ENCODE measurements around the gene BACE1.

Gene BACE1

GRCh38 chr11:117316197-117316961 is at the start of gene BACE1:
BACE1 (minus strand) TSS chr11:117316256; CDS start chr11:117315795, 461 bp downstream.
- Histone ChIP-seq H3K79me2 (ENCODE audit: low read length) (no peaks in the 10 kb centered on the region), H2AFZ (ENCODE audit: low read depth, low read length) (0 out of 2 replicates have a peak within 1 kb of the TSS, but pooled peaks have one; percentile 30), H4K20me1 (ENCODE audit: insufficient read depth, low read length) (no peaks in the 10 kb centered on the region), H3K9ac (ENCODE audit: low read length) (peak within 1 kb of the TSS; percentile 48; the same call in 1 of the 2 replicates), H3K4me2 (ENCODE audit: low read length) (peak within 1 kb of the TSS; percentile 67), H3K27me3 (ENCODE audit: low read depth, low read length) (peaks cover 16% of the 10 kb centered on the region), H3K36me3 (replicated peaks; ENCODE audit: low read depth, low read length) (no peaks in the 10 kb centered on the region), H3K27ac (ENCODE audit: low read length) (no peak within 1 kb of the TSS), H3K9me3 (ENCODE audit: insufficient read depth, low read length) (no peaks in the 10 kb centered on the region), H3K4me3 (ENCODE audit: low read length) (peak within 1 kb of the TSS; percentile 74), H3K4me1 (ENCODE audit: low read length) (0 out of 2 replicates have a peak, but pooled peaks cover 7% of the 10 kb centered on the region)
- TF ChIP-seq, protein P1, sequence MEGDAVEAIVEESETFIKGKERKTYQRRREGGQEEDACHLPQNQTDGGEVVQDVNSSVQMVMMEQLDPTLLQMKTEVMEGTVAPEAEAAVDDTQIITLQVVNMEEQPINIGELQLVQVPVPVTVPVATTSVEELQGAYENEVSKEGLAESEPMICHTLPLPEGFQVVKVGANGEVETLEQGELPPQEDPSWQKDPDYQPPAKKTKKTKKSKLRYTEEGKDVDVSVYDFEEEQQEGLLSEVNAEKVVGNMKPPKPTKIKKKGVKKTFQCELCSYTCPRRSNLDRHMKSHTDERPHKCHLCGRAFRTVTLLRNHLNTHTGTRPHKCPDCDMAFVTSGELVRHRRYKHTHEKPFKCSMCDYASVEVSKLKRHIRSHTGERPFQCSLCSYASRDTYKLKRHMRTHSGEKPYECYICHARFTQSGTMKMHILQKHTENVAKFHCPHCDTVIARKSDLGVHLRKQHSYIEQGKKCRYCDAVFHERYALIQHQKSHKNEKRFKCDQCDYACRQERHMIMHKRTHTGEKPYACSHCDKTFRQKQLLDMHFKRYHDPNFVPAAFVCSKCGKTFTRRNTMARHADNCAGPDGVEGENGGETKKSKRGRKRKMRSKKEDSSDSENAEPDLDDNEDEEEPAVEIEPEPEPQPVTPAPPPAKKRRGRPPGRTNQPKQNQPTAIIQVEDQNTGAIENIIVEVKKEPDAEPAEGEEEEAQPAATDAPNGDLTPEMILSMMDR (IDR thresholded peaks at IDR 0.05; ENCODE audit: low read depth, low read length), result no peak
- no peak for TF ChIP-seq EZH2phosphoT487 (IDR thresholded peaks at IDR 0.05; ENCODE audit: low read depth)

- no peak overlapping the region for H3K9ac ChIP-seq (ENCODE audit: low read length)
- no peaks in the 10 kb centered on the region for H3K9me3 ChIP-seq (ENCODE audit: insufficient read depth, low read length)
- no peak overlapping the region for H3K27ac ChIP-seq (ENCODE audit: low read length)
- H3K79me2 ChIP-seq (ENCODE audit: low read length), result no peaks in the 10 kb centered on the region
- H3K4me1 ChIP-seq (ENCODE audit: low read length), result no peaks in the 10 kb centered on the region
- no peaks in the 10 kb centered on the region for H4K20me1 ChIP-seq (ENCODE audit: insufficient read depth, low read length)
- peaks cover 47% of the 10 kb centered on the region for H3K36me3 ChIP-seq (replicated peaks; ENCODE audit: low read depth, low read length)
- TF ChIP-seq, protein P1 (IDR thresholded peaks at IDR 0.05; ENCODE audit: low read depth, low read length), result no peak
- TF ChIP-seq EZH2phosphoT487 (IDR thresholded peaks at IDR 0.05; ENCODE audit: low read depth), result no peak
- H3K4me2 ChIP-seq (ENCODE audit: low read length), result no peak overlapping the region
- no peak overlapping the region for H3K4me3 ChIP-seq (ENCODE audit: low read length)
- no peaks in the 10 kb centered on the region for H3K27me3 ChIP-seq (ENCODE audit: low read depth, low read length)
- H2AFZ ChIP-seq (ENCODE audit: low read depth, low read length), result no peak overlapping the region
These were observed 45.4 kb upstream of the BACE1 start for GRCh38 chr11:117361432-117361831.

DNA sequence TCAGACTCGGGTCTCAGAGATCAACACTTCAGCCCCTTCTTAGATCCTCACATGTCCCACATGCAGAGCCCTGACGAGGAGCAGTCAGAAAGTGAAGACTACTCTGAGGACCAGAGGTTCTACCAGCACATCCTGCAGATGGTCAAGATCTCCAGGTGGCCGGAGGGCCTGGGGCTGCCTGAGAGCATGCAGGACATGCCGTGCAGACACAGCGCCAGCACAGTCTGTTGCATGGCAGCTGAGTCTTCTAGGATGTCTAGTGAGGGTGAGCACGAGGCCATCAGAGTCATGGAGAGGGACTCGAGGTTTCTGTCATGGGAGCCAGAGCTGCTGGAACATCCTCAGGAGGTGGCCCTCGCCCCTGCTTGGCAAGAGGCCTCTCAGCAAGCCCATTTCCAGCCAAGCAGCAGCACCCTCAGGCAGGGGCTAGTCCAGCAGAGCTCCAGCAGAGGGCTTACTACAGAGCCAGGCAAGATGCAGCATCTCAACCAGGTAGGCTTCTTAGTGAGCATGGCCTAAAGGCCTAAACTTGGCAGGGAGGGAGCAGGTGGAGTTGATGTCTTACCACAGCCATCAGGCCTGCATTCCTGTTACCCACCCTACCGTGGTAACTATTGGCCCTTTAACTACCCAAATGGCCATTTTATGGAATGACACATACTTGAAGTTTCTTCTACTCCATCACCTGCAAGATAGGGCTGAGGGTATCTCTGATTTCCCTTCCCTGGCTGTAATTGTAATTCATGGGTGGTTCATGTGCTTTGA is 40.3 kb upstream of the BACE1 start:
- Histone ChIP-seq H3K9ac (ENCODE audit: low read length) (no peak overlapping the region), H3K27me3 (ENCODE audit: low read depth, low read length) (no peaks in the 10 kb centered on the region), H2AFZ (ENCODE audit: low read depth, low read length) (no peak overlapping the region), H3K27ac (ENCODE audit: low read length) (no peak overlapping the region), H3K9me3 (ENCODE audit: insufficient read depth, low read length) (no peaks in the 10 kb centered on the region), H3K4me3 (ENCODE audit: low read length) (no peak overlapping the region), H4K20me1 (ENCODE audit: insufficient read depth, low read length) (no peaks in the 10 kb centered on the region), H3K79me2 (ENCODE audit: low read length) (no peaks in the 10 kb centered on the region), H3K4me1 (ENCODE audit: low read length) (no peaks in the 10 kb centered on the region), H3K4me2 (ENCODE audit: low read length) (no peak overlapping the region), H3K36me3 (replicated peaks; ENCODE audit: low read depth, low read length) (peaks cover 27% of the 10 kb centered on the region)
- TF ChIP-seq, protein P1 (IDR thresholded peaks at IDR 0.05; ENCODE audit: low read depth, low read length), result no peak
- TF ChIP-seq EZH2phosphoT487 (IDR thresholded peaks at IDR 0.05; ENCODE audit: low read depth), result no peak

- Histone ChIP-seq H3K79me2 (ENCODE audit: low read length) (no peaks in the 10 kb centered on the region), H3K9ac (ENCODE audit: low read length) (no peak overlapping the region), H4K20me1 (ENCODE audit: insufficient read depth, low read length) (no peaks in the 10 kb centered on the region), H3K27ac (ENCODE audit: low read length) (no peak overlapping the region), H3K27me3 (ENCODE audit: low read depth, low read length) (no peaks in the 10 kb centered on the region), H3K4me1 (ENCODE audit: low read length) (no peaks in the 10 kb centered on the region), H3K36me3 (replicated peaks; ENCODE audit: low read depth, low read length) (peaks cover 22% of the 10 kb centered on the region), H3K4me3 (ENCODE audit: low read length) (no peak overlapping the region), H3K9me3 (ENCODE audit: insufficient read depth, low read length) (no peaks in the 10 kb centered on the region), H3K4me2 (ENCODE audit: low read length) (no peak overlapping the region), H2AFZ (ENCODE audit: low read depth, low read length) (no peak overlapping the region)
- TF ChIP-seq EZH2phosphoT487 (IDR thresholded peaks at IDR 0.05; ENCODE audit: low read depth), result no peak
- TF ChIP-seq, protein P1 (IDR thresholded peaks at IDR 0.05; ENCODE audit: low read depth, low read length), result no peak
These were observed 38.5 kb upstream of the BACE1 start for GRCh38 chr11:117354550-117354949.
